HCT116 (cell line): ENCODE data around the gene FAM117A.

Source experiments
- ATF3 ChIP-seq: IDR thresholded peaks from 2 replicates; pipeline ENCODE4 v1.6.1; 2012
- CTCF ChIP-seq, 3 experiments: fragments of 200-600 bp in 1 of 3; sonication (generic) in 1 of 3; IDR thresholded peaks in 2 of 3; conservative IDR thresholded peaks in 1 of 3; 2 replicates each; pipeline ENCODE4 v1.5.1; 2012 to 2017; ENCODE audit warnings: low read depth in 2 of 3, low read length in 2 of 3, antibody characterized with exemption in 1 of 3, borderline replicate concordance in 1 of 3, control low read depth in 1 of 3, mild to moderate bottlenecking in 1 of 3, mixed read lengths in 1 of 3, mixed run types in 1 of 3, moderate library complexity in 1 of 3; ENCODE audit not compliant: insufficient read depth in 1 of 3
- ELF1 ChIP-seq: IDR thresholded peaks from 2 replicates; pipeline ENCODE4 v1.6.1; 2012; ENCODE audit warnings: low read depth, borderline replicate concordance
- EZH2 ChIP-seq: fragments of 200-600 bp; sonication (generic); IDR thresholded peaks from 2 replicates; pipeline ENCODE4 v1.6.1; 2017; ENCODE audit warnings: antibody characterized with exemption, mixed run types
- EZH2phosphoT487 ChIP-seq: fragments of 200-600 bp; IDR thresholded peaks from 2 replicates; pipeline ENCODE4 v1.6.1; 2018; ENCODE audit warnings: antibody characterized with exemption, borderline replicate concordance
- POLR2A ChIP-seq: IDR thresholded peaks from 2 replicates; pipeline ENCODE4 v1.7.0; 2011; ENCODE audit warnings: borderline replicate concordance; ENCODE audit not compliant: insufficient read depth, insufficient read length; ENCODE audit errors: extremely low read depth
- POLR2AphosphoS5 ChIP-seq: IDR thresholded peaks from 2 replicates; pipeline ENCODE4 v1.6.1; 2011; ENCODE audit warnings: mild to moderate bottlenecking, low read depth, low read length, moderate library complexity
- RAD21 ChIP-seq: IDR thresholded peaks from 2 replicates; pipeline ENCODE4 v1.6.1; 2012; ENCODE audit warnings: low read depth, mild to moderate bottlenecking
- REST ChIP-seq: IDR thresholded peaks from 2 replicates; pipeline ENCODE4 v1.6.1; 2012; ENCODE audit warnings: low read depth
- SP1 ChIP-seq: IDR thresholded peaks from 2 replicates; pipeline ENCODE4 v1.6.1; 2012; ENCODE audit warnings: low read depth
- YY1 ChIP-seq: IDR thresholded peaks from 2 replicates; pipeline ENCODE4 v1.6.1; 2011; ENCODE audit warnings: low read length, low read depth, moderate library complexity, mild to moderate bottlenecking; ENCODE audit not compliant: insufficient replicate concordance; ENCODE audit errors: extremely low read depth

GRCh38 chr17:49760932-49761558 lies 2.9 kb downstream of the FAM117A start:
- TF ChIP-seq REST (no peak), POLR2AphosphoS5 (no peak), CTCF (IDR thresholded peaks at IDR 0.05 in 2 of 3, conservative IDR thresholded peaks at IDR 0.05 in 1 of 3; ENCODE audit: borderline replicate concordance in 1 of 3, insufficient read depth in 1 of 3, low read depth in 2 of 3, low read length in 2 of 3) (no peak), POLR2A (no peak), SP1 (no peak), RAD21 (no peak), EZH2phosphoT487 (no peak), ATF3 (no peak), YY1 (no peak), ELF1 (no peak), EZH2 (no peak)
